Dedifferentiated amniotic fluid mesenchymal stem cell (primary cell): Measurements from ENCODE around the gene CNOT6.
"Not testable (repeated sequence)": the region's sequence is repeated elsewhere in the genome, so short reads cannot be mapped to it uniquely, and the experiment has no call there.

ENCODE experiments used
- DNase-seq: peaks from one replicate; pipeline ENCODE4 v3.0.0-alpha.2; 2016; ENCODE audit errors: extremely low spot score

CNOT6 gene

DNA sequence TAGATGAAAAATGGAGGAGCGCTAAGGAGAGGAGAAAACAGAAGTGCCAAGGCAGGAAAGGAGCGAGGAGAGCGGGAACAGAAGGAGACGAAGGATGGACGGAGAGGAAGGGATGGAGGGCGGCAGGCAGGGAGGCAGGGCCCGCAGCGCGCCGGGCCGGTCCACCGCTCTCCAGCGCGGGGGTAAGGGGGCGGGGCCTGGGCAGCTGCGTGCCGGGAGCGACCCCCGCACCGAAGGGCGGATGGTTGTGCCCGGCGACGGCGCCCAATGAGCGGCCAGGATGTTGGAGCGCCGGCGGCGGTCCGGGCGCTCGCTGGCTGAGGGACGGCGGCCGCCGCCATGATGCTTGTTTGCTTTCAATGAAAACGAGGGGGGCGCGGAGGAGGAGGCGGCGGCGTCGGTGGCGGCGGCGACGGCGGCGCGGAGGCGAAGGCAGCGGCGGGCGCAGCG is at the start of gene CNOT6:
TSS of gene CNOT6 (plus strand) at position 320 of the 450 bp plus-strand sequence. CDS start 34,898 bp downstream, outside the sequence.
- DNase-seq: peak; percentile 86

GRCh38 chr5:180454752-180455151 is 39.4 kb upstream of the CNOT6 start:
- DNase-seq: no peak

DNA sequence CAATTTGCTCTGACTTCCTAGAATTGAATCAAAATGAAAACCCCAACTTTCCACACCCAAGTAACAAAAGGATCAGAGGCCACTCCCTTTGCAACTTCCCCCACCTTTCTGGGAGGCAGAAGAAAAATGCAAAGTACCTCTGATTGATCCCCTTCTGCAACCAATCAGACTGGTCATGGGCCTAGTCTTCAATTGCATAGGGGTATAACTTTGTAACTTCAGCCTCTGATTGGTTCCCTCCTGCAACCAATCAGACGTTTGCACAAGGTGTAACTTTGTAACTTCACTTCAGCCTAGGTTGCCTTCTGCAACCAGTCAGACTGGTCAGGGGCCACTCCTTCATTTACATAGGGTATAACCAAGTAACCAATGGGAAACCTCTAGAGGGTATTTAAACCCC is 38.3 kb upstream of the CNOT6 start:
- DNase-seq: no peak

GRCh38 chr5:180456792-180457191 is 37.4 kb upstream of the CNOT6 start:
- DNase-seq: no peak

- not testable (repeated sequence) for DNase-seq
These were observed 35.1 kb upstream of the CNOT6 start for GRCh38 chr5:180458852-180459673.

DNA sequence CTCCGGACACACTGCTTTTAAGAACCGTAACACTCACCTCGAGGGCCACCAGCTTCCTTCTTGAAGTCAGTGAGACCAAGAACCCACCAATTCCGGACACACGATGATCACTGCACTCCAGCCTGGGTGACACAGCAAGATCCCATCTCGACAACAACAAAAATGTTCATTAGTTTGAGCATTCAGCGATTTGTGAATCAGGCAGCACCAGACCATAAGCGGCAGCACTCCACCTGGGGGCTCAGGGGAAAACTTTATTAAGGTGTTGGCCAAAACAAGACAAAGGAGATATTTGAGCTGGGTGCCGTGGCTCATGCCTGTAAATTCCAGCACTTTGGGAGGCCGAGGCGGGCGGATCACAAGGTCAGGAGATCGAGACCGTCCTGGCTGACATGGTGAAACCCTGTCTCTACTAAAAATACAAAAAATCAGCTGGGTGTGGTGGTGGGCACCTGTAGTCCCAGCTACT is 34.5 kb upstream of the CNOT6 start:
- DNase-seq: not testable (repeated sequence)

GRCh38 chr5:180460834-180461233 is 33.3 kb upstream of the CNOT6 start:
- DNase-seq: no peak

GRCh38 chr5:180461303-180461702 is 32.9 kb upstream of the CNOT6 start:
- no peak for DNase-seq

- DNase-seq: no peak
These were observed 30.8 kb upstream of the CNOT6 start for GRCh38 chr5:180463216-180463900.

DNA sequence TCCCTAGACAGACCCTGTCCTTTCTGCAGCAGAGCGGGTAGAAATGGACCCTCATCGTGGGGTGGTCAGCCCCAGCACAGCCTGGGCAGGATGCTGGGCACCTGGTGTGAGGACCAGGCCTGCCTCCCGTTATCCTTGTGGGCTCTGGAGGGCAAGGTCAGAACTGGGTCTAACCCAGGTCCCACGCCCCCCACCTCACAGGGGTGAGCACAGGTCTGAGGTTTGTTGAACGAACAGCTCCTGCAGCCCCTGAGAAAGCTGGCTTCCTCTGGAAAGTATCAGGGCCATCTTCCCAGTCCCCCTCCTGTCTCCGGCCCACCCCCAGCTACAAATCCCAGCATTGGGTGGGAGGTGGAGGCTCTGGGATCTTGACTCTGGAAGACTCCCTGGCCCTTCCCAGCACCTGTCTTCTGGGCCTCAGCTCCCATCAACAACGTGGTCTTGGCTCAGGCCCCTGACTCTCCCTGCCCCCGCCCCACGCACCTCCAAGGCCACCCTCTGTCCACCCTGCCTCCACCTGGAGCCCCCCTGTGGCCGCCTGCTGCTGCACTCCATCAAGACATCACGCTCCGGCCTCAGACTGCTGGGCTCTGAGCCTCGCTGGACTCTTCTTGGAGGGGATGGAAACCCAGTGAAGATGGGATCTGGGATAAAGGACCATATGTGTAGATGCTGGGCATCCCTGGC is 30.1 kb upstream of the CNOT6 start:
- DNase-seq: no peak

GRCh38 chr5:180464603-180464970 is 29.6 kb upstream of the CNOT6 start:
- DNase-seq: no peak

DNA sequence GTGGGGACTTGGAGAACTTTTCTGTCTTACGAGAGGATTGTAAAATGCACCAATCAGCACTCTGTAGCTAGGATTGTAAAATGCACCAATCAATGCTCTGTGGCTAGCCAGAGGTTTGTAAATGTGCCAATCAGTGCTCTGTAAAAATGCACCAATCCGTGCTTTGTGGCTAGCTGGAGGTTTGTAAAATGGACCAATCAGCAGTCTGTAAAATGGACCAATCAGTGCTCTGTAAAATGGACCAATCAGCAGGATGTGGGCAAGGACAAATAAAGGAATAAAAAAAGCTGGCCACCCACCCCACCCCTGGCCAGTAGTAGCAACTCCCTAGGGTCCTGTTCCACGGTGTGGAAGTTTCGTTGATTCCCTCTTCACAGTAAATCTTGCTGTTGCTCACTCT is 29.1 kb upstream of the CNOT6 start:
- DNase-seq: not testable (repeated sequence)

- DNase-seq: no peak
These were observed 27.9 kb upstream of the CNOT6 start for GRCh38 chr5:180466316-180466715.

DNA sequence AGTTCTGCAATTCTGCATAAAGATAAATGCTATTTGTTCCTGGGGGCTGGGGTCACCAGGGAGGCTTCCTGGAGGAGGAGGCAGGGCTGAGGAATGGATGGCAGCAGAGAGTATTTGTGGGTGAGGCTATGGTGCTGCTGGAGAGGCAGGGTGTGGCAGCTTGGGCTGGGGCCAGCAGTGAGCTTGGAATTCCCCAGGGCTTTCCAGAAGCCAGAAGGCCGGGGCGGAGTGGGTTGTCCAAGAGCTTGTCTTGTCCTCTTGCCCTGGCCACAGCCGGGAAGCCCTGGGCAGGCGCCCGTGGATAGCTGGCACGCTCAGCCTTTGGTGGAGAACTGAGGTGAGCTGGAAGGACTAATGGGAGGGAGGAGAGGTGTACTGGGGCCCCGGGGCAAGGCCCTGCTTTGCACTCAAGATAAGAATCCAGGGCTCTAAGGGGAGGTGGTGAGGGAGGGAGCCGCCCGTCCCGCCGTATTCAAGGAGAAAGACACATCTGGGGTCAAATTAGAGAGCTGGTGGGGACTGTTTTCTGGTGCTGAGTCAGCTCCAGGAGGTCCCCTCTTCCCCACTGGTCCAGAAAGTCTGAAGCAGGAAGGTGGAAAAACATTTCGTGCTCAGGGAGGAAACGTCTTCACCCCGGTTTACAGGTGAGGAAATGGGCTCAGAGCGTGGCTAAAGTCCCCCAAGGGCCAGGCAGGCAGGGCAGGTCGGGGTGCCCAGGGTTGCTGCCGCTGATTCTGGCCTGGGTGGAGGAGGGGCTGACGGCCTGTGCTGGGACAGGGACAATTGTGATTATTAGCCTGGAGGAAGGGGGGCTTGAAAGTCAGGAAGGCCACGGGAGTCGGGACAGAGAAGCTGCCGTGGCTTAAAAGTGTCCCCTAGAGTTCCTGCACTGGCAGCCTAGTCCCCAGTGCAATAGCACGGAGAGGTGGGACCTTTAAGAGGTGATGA is 26.9 kb upstream of the CNOT6 start:
- DNase-seq: no peak

DNA sequence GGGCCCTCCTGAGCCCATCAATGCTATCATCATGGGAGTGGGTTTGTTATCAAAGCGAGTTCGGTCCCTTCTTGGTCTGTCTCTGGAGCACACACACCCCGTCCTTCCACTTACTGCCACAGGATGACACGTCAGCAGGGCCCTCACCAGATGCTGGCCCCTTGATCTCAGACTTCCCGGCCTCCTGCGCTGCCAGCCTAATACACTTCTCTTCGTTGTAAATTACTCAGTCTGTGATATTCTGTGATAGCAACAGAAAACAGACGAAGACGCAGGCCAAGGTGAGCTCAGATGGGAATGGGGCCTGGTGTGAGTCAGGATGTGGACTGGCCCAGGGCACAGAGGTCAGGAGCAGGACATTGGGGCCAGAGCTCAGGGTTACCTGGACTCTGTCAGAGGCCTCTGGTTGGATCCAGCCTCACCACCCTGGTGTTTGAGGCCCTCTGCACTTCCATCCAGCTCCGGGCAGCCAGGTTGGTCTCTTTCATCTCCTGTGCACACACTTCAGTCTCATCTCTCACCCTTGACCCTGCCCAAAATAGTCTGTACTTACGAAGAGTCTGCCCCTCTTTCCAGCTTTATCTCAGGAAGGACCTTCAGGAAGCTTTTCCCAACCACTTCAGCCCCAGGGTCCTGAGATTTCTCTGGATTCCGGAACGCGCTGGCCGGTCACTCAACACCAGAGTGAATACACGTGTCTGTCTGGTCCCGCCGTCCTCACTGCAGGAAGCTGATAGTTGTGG is 26.0 kb upstream of the CNOT6 start:
- DNase-seq: no peak

GRCh38 chr5:180468732-180469585 is 25.2 kb upstream of the CNOT6 start:
- no peak for DNase-seq

DNA sequence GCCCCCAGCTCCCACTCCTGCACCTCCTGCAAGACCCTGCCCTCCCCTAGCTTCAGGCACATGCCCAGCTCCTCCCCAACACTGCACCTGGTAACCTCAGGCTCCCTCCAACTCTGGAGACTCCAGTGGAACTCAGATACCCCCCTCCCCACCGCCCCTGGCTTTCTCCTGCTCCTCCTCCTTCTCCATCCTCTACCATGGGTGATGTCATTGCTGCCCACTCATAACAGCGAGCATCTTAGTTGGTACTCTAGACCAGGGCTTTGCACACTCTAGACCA is 24.7 kb upstream of the CNOT6 start:
- no peak for DNase-seq

GRCh38 chr5:180469866-180470265 is 24.3 kb upstream of the CNOT6 start:
- no peak for DNase-seq

GRCh38 chr5:180470361-180470760 is 23.8 kb upstream of the CNOT6 start:
- DNase-seq: no peak
